K562 (cell line): ENCODE data around the gene JAM2. TPM values are rescaled to one million over a fixed set of nuclear protein-coding genes. Genes with fewer than 3 reads are reported as not detected.

ENCODE experiments used
- ATAC-seq: fragments of 200-7000 bp; cut with Tn5 transposase; 3 replicates; pipeline ENCODE4 v1.9.1; 2020; ENCODE audit warnings: moderate library complexity
- BruUV-seq: library from RNA; stranded (reverse); fragments of 400-500 nt; replicated peaks from 2 replicates; lab custom pipeline; 2021; lab: Mats Ljungman, UMichigan
- CTCF ChIA-PET: fragments of 300-600 bp; formaldehyde crosslinking; extraction: SDS; loops from one replicate; lab custom pipeline; 2021; ENCODE audit warnings: low intra/inter-chr PET ratio; lab: Yijun Ruan, JAX
- POLR2A ChIA-PET: fragments of 300-600, 350-650 bp; sonication (Branson Sonifier 250); formaldehyde crosslinking; extraction: SDS; loops from one replicate; lab custom pipeline; 2021; ENCODE audit warnings: antibody characterized with exemption, inconsistent platforms; lab: Yijun Ruan, JAX
- DNase-seq, 4 experiments: peaks; one replicate each; pipeline versions ENCODE4 v3.0.0 to v3.0.0-alpha.2; 2011 to 2018; ENCODE audit warnings: low spot score in 3 of 4, mixed read lengths in 3 of 4; ENCODE audit errors: extremely low read depth in 1 of 4
- FAIRE-seq: peaks from 2 replicates; lab custom pipeline; 2011; peaks lifted over from hg19 to GRCh38; lab: Jason Lieb, UNC
- H2AFZ ChIP-seq: 2 replicates; pipeline ENCODE4 v1.6.0; 2011; ENCODE audit warnings: low read depth, low read length, control low read depth, inconsistent platforms
- H3K27ac ChIP-seq: fragments of 200-600 bp; 3 replicates; pipeline ENCODE4 v1.8.0; 2011; ENCODE audit warnings: low read depth, mild to moderate bottlenecking, control low read depth, inconsistent platforms, low read length, moderate library complexity, mixed read lengths; ENCODE audit errors: extremely low read depth
- H3K27me3 ChIP-seq, 2 experiments: fragments of 300-600 bp in 1 of 2; 2 replicates in 1 of 2; 3 replicates in 1 of 2; pipeline versions ENCODE4 v1.6.0 to v1.8.0; 2011; ENCODE audit warnings: inconsistent platforms in 2 of 2, low read length in 2 of 2, mild to moderate bottlenecking in 1 of 2, mixed read lengths in 1 of 2, moderate library complexity in 1 of 2; ENCODE audit not compliant: control insufficient read depth in 2 of 2, insufficient read depth in 2 of 2
- H3K36me3 ChIP-seq: fragments of 300-600 bp; 3 replicates; pipeline ENCODE4 v1.8.0; 2011; ENCODE audit warnings: mild to moderate bottlenecking, low read length, inconsistent platforms; ENCODE audit not compliant: control insufficient read depth, insufficient read depth
- H3K4me1 ChIP-seq, 2 experiments: fragments of 200-600 bp in 1 of 2; replicated peaks in 1 of 2; 2 replicates in 1 of 2; 3 replicates in 1 of 2; pipeline versions ENCODE4 v1.5.1 to v1.8.0; 2011; ENCODE audit warnings: inconsistent platforms in 2 of 2, low read length in 2 of 2, mild to moderate bottlenecking in 1 of 2, mixed read lengths in 1 of 2, moderate library complexity in 1 of 2; ENCODE audit not compliant: control insufficient read depth in 2 of 2, insufficient read depth in 2 of 2
- H3K4me2 ChIP-seq: 2 replicates; pipeline ENCODE4 v1.6.1; 2011; ENCODE audit warnings: low read length, control low read depth, inconsistent platforms, mixed read lengths; ENCODE audit not compliant: insufficient read depth
- H3K4me3 ChIP-seq: fragments of 200-600 bp; sonication (generic), shearing (Covaris generic); 2 replicates; pipeline ENCODE4 v1.5.1; 2016; ENCODE audit warnings: control low read depth, inconsistent platforms
- H3K79me2 ChIP-seq: fragments of 200-600 bp; 3 replicates; pipeline ENCODE4 v1.8.0; 2011; ENCODE audit warnings: low read length, inconsistent platforms; ENCODE audit not compliant: control insufficient read depth, insufficient read depth
- H3K9ac ChIP-seq, 2 experiments: 2 replicates each; pipeline versions ENCODE4 v1.6.0 to v1.6.1; 2011; ENCODE audit warnings: low read depth in 2 of 2, low read length in 2 of 2, control low read depth in 1 of 2, inconsistent platforms in 1 of 2, mild to moderate bottlenecking in 1 of 2, mixed read lengths in 1 of 2; ENCODE audit not compliant: insufficient read depth in 1 of 2
- H3K9me1 ChIP-seq: one replicate; pipeline ENCODE4 v1.6.0; 2011; ENCODE audit warnings: inconsistent platforms, mild to moderate bottlenecking, low read length, moderate library complexity; ENCODE audit not compliant: control insufficient read depth, insufficient read depth
- H3K9me3 ChIP-seq: replicated peaks from 2 replicates; pipeline ENCODE4 v1.5.1; 2011; ENCODE audit warnings: low read depth, low read length, inconsistent platforms; ENCODE audit not compliant: control insufficient read depth, insufficient read depth
- H4K20me1 ChIP-seq: replicated peaks from 2 replicates; pipeline ENCODE4 v1.6.1; 2011; ENCODE audit warnings: low read length, inconsistent platforms, mixed read lengths; ENCODE audit not compliant: control insufficient read depth, insufficient read depth
- ATF7 ChIP-seq: fragments of 450-650 bp; IDR thresholded peaks from 2 replicates; pipeline ENCODE4 v1.7.1; 2014; ENCODE audit warnings: mild to moderate bottlenecking, moderate library complexity
- GTF2F1 ChIP-seq: IDR thresholded peaks from 2 replicates; pipeline ENCODE4 v1.6.1; 2011; ENCODE audit warnings: low read depth, low read length, improper control_type of control experiment
- KLF10 ChIP-seq: fragments of 250-450 bp; sonication (Bioruptor Pico); IDR thresholded peaks from 2 replicates; pipeline ENCODE4 v1.6.1; 2021; ENCODE audit warnings: matching md5 sums
- NEUROD1 ChIP-seq: fragments of 150-350 bp; IDR thresholded peaks from 2 replicates; pipeline ENCODE4 v1.6.1; 2014; ENCODE audit warnings: borderline replicate concordance, low read length, low read depth; ENCODE audit not compliant: partially characterized antibody
- PYGO2 ChIP-seq: fragments of 450-650 bp; IDR thresholded peaks from 2 replicates; pipeline ENCODE4 v1.6.1; 2016; ENCODE audit warnings: mild to moderate bottlenecking, missing genetic modification characterization, moderate library complexity, missing compliant biosample characterization
- SAFB ChIP-seq: fragments of 200-400 bp; formaldehyde crosslinking; IDR thresholded peaks from 2 replicates; pipeline ENCODE4 v1.6.1; 2017; ENCODE audit warnings: low read depth, low read length, borderline replicate concordance
- SMARCE1 ChIP-seq: fragments of 450-650 bp; IDR thresholded peaks from 2 replicates; pipeline ENCODE4 v1.7.1; 2016; ENCODE audit warnings: mild to moderate bottlenecking
- SRSF1 ChIP-seq: fragments of 200-400 bp; formaldehyde crosslinking; IDR thresholded peaks from 2 replicates; pipeline ENCODE4 v1.6.1; 2017; ENCODE audit warnings: mild to moderate bottlenecking, low read depth, low read length, moderate library complexity
- STAG1 ChIP-seq: sonication (generic); formaldehyde crosslinking; IDR thresholded peaks from 2 replicates; pipeline ENCODE4 v1.5.0; 2020; ENCODE audit warnings: missing genetic modification reagents, borderline replicate concordance
- STAT5B ChIP-seq: fragments of 250-450 bp; sonication (Bioruptor Pico); IDR thresholded peaks from 2 replicates; pipeline ENCODE4 v1.8.0; 2021; ENCODE audit warnings: mild to moderate bottlenecking, inconsistent platforms
- ZC3H8 ChIP-seq: fragments of 450-650 bp; IDR thresholded peaks from 2 replicates; pipeline ENCODE4 v1.6.1; 2017
- ZNF354B ChIP-seq: fragments of 250-450 bp; sonication (Bioruptor Pico); IDR thresholded peaks from 2 replicates; pipeline ENCODE4 v1.4.0; 2020
- WGBS: fragments of 100-300 bp; shearing (Covaris generic); methylation state at CpG from one replicate; pipeline ENCODE4 v1.1.6; 2016; ENCODE audit warnings: low coverage, mixed read lengths; ENCODE audit not compliant: insufficient coverage; ENCODE audit errors: missing lambda C conversion rate; 5-methylcytosine and 5-hydroxymethylcytosine counted together
- in situ Hi-C: fragments of 300-500 bp; cut with MboI; formaldehyde crosslinking; loops from 4 replicates; pipeline ENCODE4 v1.15.0; 2018; ENCODE audit warnings: inconsistent platforms, mixed read lengths
- intact Hi-C: fragments of 100-400 bp; cut with micrococcal nuclease; formaldehyde crosslinking; loops from 2 replicates; pipeline ENCODE4 v1.14.2; 2022
- polyA plus RNA-seq, 8 experiments: library from polyadenylated mRNA; depleted of rRNA in 4 of 8; stranded (reverse) in 5 of 8; unstranded in 3 of 8; fragments of >200 nt; fragmentation: Nextera tagmentation in 2 of 8; fragmentation: Illumina TruSeq in 1 of 8; extraction: Ambion mirVana in 2 of 8; extraction: Trizol in 1 of 8; gene quantifications; 2 replicates each; pipeline versions ENCODE4 v1.2.1 to v1.2.3, GENCODE V29; 2011 to 2014; ENCODE audit warnings: inconsistent platforms in 1 of 8, missing spikeins in 1 of 8
- total RNA-seq, 7 experiments: library from RNA; depleted of rRNA in 6 of 7; stranded (reverse); fragments of >200 nt in 6 of 7; fragmentation: Illumina TruSeq in 2 of 7; extraction: Trizol in 2 of 7; gene quantifications; 2 replicates each; pipeline versions ENCODE4 v1.2.1 to v1.2.3, GENCODE V29; 2011 to 2021; ENCODE audit warnings: low replicate concordance in 1 of 7
- TF ChIP-seq, protein P1 (sequence below): fragments of 150-350 bp; IDR thresholded peaks from 2 replicates; pipeline ENCODE4 v1.6.1; 2014; ENCODE audit warnings: low read depth, mild to moderate bottlenecking, low read length, borderline replicate concordance
- TF ChIP-seq, protein P2 (sequence below): fragments of 250-450 bp; sonication (Bioruptor Pico); IDR thresholded peaks from 2 replicates; pipeline ENCODE4 v1.5.0; 2021
- TF ChIP-seq, protein P3 (sequence below): fragments of 450-650 bp; IDR thresholded peaks from 2 replicates; pipeline ENCODE4 v1.6.1; 2018; ENCODE audit warnings: mild to moderate bottlenecking, low read depth; ENCODE audit not compliant: partially characterized antibody

JAM2 gene
- total and polyA plus RNA-seq, 9 of the 15 experiments (the other 6 are each of a cell fraction or from before 2014, with no cell fraction given), result 0.03 to 0.08 (median 0.07) TPM; not detected in 6

DNA sequence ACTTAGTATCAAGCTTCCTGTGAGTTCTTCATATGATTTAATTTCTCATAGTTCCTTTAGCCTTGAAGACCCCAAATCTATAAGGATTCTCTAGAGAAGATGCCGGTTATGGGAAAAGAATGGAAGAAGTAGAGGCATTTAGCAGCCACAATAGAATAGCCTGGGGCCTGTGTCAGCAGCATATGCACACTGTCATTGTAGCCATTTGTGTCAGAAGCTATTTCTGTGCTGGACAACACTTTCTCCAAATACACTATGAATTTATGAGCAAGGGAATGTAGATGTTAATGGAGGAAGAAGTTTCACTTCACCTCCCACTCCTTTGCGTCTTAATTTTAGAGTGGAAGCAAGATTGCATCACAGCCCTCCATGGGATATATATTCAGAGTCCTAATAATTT is 17.4 kb downstream of the JAM2 start:
- H3K4me3 ChIP-seq, result no peak overlapping the region
- H3K79me2 ChIP-seq, result no peaks in the 10 kb centered on the region
- H3K4me1 ChIP-seq, result no peaks in the 10 kb centered on the region
- no peak for FAIRE-seq
- CTCF ChIA-PET, result no interaction called here
- no peak overlapping the region for H2AFZ ChIP-seq
- H3K9me1 ChIP-seq, result no peaks in the 10 kb centered on the region
- WGBS, result 7% methylated on average over 2 of the region's 2 CpGs
- no peaks in the 10 kb centered on the region for H3K9me3 ChIP-seq
- ATAC-seq, result no peak
- DNase-seq, result no peak
- in situ Hi-C loops (no loop called here), intact Hi-C loops (no loop called here)
- no peak overlapping the region for H3K4me2 ChIP-seq
- H3K9ac ChIP-seq, result no peak overlapping the region
- no peaks in the 10 kb centered on the region for H4K20me1 ChIP-seq
- POLR2A ChIA-PET, result no interaction called here
- no TSS peak for BruUV-seq
- H3K27ac ChIP-seq, result no peak overlapping the region
- no peaks in the 10 kb centered on the region for H3K27me3 ChIP-seq
- H3K36me3 ChIP-seq, result no peaks in the 10 kb centered on the region
- no peak for TF ChIP-seq SRSF1
- TF ChIP-seq SAFB, result no peak
- TF ChIP-seq SMARCE1, result no peak
- TF ChIP-seq PYGO2 (tag), result no peak
- TF ChIP-seq, protein P1, sequence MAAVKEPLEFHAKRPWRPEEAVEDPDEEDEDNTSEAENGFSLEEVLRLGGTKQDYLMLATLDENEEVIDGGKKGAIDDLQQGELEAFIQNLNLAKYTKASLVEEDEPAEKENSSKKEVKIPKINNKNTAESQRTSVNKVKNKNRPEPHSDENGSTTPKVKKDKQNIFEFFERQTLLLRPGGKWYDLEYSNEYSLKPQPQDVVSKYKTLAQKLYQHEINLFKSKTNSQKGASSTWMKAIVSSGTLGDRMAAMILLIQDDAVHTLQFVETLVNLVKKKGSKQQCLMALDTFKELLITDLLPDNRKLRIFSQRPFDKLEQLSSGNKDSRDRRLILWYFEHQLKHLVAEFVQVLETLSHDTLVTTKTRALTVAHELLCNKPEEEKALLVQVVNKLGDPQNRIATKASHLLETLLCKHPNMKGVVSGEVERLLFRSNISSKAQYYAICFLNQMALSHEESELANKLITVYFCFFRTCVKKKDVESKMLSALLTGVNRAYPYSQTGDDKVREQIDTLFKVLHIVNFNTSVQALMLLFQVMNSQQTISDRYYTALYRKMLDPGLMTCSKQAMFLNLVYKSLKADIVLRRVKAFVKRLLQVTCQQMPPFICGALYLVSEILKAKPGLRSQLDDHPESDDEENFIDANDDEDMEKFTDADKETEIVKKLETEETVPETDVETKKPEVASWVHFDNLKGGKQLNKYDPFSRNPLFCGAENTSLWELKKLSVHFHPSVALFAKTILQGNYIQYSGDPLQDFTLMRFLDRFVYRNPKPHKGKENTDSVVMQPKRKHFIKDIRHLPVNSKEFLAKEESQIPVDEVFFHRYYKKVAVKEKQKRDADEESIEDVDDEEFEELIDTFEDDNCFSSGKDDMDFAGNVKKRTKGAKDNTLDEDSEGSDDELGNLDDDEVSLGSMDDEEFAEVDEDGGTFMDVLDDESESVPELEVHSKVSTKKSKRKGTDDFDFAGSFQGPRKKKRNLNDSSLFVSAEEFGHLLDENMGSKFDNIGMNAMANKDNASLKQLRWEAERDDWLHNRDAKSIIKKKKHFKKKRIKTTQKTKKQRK, result no peak
- no peak for TF ChIP-seq ATF7
- TF ChIP-seq NEUROD1, result no peak
- no peak for TF ChIP-seq KLF10 (CRISPR knock-in tag)
- TF ChIP-seq, protein P2, sequence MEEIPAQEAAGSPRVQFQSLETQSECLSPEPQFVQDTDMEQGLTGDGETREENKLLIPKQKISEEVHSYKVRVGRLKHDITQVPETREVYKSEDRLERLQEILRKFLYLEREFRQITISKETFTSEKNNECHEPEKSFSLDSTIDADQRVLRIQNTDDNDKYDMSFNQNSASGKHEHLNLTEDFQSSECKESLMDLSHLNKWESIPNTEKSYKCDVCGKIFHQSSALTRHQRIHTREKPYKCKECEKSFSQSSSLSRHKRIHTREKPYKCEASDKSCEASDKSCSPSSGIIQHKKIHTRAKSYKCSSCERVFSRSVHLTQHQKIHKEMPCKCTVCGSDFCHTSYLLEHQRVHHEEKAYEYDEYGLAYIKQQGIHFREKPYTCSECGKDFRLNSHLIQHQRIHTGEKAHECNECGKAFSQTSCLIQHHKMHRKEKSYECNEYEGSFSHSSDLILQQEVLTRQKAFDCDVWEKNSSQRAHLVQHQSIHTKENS (CRISPR knock-in tag), result no peak
- no peak for TF ChIP-seq GTF2F1
- no peak for TF ChIP-seq STAT5B (CRISPR knock-in tag)
- TF ChIP-seq ZNF354B, result no peak
- TF ChIP-seq STAG1 (CRISPR knock-in tag), result no peak
- TF ChIP-seq ZC3H8, result no peak
- TF ChIP-seq, protein P3, sequence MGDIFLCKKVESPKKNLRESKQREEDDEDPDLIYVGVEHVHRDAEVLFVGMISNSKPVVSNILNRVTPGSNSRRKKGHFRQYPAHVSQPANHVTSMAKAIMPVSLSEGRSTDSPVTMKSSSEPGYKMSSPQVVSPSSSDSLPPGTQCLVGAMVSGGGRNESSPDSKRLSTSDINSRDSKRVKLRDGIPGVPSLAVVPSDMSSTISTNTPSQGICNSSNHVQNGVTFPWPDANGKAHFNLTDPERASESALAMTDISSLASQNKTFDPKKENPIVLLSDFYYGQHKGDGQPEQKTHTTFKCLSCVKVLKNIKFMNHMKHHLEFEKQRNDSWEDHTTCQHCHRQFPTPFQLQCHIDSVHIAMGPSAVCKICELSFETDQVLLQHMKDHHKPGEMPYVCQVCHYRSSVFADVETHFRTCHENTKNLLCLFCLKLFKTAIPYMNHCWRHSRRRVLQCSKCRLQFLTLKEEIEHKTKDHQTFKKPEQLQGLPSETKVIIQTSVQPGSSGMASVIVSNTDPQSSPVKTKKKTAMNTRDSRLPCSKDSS, result no peak
